Parathyroid adenoma (tissue), 2 donors: Measurements from ENCODE around the gene DNASE1L2.

Source experiments
- H2AFZ ChIP-seq: fragments of 300-600 bp; sonication (generic); one replicate; pipeline ENCODE4 v1.7.0; 2017; ENCODE audit warnings: antibody characterized with exemption, mild to moderate bottlenecking
- H3K27ac ChIP-seq: fragments of 300-600 bp; sonication (generic); one replicate; pipeline ENCODE4 v1.7.0; 2017
- H3K27me3 ChIP-seq: fragments of 300-600 bp; sonication (generic); one replicate; pipeline ENCODE4 v1.7.0; 2017; ENCODE audit warnings: low read length; ENCODE audit not compliant: control insufficient read depth, insufficient read depth
- H3K36me3 ChIP-seq: fragments of 300-600 bp; sonication (generic); one replicate; pipeline ENCODE4 v1.7.0; 2017; ENCODE audit warnings: low read length; ENCODE audit not compliant: control insufficient read depth, insufficient read depth
- H3K4me1 ChIP-seq: fragments of 300-600 bp; sonication (generic); one replicate; pipeline ENCODE4 v1.7.0; 2017; ENCODE audit warnings: control low read depth
- H3K4me2 ChIP-seq: fragments of 300-600 bp; sonication (generic); one replicate; pipeline ENCODE4 v1.7.0; 2017; ENCODE audit warnings: low read length
- H3K4me3 ChIP-seq: fragments of 300-600 bp; sonication (generic); one replicate; pipeline ENCODE4 v1.7.0; 2017; ENCODE audit warnings: low read depth, low read length
- H3K79me2 ChIP-seq: fragments of 300-600 bp; sonication (generic); one replicate; pipeline ENCODE4 v1.7.0; 2017; ENCODE audit warnings: control low read depth
- H3K9ac ChIP-seq: fragments of 300-600 bp; sonication (generic); one replicate; pipeline ENCODE4 v1.7.0; 2017; ENCODE audit warnings: mild to moderate bottlenecking
- H3K9me3 ChIP-seq: fragments of 300-600 bp; sonication (generic); one replicate; pipeline ENCODE4 v1.7.0; 2017; ENCODE audit warnings: low read length; ENCODE audit not compliant: control insufficient read depth
- TF ChIP-seq, protein P1 (sequence below): fragments of 300-600 bp; sonication (generic); IDR thresholded peaks from one replicate; pipeline ENCODE4 v1.7.0; 2017; ENCODE audit warnings: antibody characterized with exemption, mild to moderate bottlenecking
- donor health status: primary hyperparathyroidism.

The DNASE1L2 gene

DNA sequence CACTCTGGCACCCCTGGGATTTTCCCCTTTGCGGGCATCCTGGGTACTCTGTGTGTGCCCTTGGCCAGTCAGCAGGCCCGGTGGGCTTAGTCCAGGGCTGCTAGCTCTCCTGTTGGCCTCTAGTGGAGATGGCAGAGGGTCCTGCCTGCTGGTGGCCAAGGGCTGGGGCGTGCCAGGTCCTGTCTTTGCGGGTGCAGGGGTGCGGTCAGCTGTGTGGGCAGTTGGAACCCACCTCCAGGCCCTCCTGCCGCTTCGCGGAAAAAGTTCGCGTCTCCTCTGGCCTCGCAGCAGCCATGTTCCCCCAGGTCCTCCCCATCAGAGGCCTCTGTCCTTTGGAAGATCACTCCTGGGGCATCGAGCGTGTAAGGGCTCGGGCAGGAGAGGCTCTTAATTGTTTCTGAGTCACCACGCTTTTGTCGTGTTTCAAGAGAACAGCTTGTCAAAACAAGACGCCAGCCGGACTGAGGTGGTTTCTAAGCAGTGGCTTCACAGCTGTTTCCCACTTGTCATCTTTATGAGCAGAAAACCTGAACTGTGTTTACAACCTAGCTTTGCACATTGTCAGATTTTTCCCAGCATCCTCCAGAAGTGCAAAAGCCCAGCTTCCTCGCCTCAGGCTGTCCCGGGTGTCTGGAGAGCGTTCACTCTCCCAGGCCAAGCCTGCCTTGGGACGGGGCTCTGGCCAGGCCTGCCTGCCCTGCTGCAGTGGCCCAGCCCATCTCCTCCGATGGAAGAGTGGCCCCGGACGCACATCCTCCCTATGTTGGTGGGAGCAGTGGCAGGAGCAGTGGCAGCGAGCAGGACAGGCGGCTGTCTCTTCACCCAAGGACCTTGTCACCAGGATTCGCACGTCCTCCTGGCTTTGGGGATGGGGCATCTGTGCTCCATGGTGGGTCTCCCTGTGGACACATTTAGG is 5.0 kb upstream of the DNASE1L2 start:
- Histone ChIP-seq H3K9ac (no peak overlapping the region), H3K4me1 (no peaks in the 10 kb centered on the region), H3K27ac (no peak overlapping the region), H3K27me3 (no peaks in the 10 kb centered on the region), H3K79me2 (peaks cover 9% of the 10 kb centered on the region), H2AFZ (no peak overlapping the region), H3K36me3 (no peaks in the 10 kb centered on the region), H3K9me3 (no peaks in the 10 kb centered on the region), H3K4me2 (no peak overlapping the region), H3K4me3 (no peak overlapping the region)
- TF ChIP-seq, protein P1, sequence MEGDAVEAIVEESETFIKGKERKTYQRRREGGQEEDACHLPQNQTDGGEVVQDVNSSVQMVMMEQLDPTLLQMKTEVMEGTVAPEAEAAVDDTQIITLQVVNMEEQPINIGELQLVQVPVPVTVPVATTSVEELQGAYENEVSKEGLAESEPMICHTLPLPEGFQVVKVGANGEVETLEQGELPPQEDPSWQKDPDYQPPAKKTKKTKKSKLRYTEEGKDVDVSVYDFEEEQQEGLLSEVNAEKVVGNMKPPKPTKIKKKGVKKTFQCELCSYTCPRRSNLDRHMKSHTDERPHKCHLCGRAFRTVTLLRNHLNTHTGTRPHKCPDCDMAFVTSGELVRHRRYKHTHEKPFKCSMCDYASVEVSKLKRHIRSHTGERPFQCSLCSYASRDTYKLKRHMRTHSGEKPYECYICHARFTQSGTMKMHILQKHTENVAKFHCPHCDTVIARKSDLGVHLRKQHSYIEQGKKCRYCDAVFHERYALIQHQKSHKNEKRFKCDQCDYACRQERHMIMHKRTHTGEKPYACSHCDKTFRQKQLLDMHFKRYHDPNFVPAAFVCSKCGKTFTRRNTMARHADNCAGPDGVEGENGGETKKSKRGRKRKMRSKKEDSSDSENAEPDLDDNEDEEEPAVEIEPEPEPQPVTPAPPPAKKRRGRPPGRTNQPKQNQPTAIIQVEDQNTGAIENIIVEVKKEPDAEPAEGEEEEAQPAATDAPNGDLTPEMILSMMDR, result no peak

DNA sequence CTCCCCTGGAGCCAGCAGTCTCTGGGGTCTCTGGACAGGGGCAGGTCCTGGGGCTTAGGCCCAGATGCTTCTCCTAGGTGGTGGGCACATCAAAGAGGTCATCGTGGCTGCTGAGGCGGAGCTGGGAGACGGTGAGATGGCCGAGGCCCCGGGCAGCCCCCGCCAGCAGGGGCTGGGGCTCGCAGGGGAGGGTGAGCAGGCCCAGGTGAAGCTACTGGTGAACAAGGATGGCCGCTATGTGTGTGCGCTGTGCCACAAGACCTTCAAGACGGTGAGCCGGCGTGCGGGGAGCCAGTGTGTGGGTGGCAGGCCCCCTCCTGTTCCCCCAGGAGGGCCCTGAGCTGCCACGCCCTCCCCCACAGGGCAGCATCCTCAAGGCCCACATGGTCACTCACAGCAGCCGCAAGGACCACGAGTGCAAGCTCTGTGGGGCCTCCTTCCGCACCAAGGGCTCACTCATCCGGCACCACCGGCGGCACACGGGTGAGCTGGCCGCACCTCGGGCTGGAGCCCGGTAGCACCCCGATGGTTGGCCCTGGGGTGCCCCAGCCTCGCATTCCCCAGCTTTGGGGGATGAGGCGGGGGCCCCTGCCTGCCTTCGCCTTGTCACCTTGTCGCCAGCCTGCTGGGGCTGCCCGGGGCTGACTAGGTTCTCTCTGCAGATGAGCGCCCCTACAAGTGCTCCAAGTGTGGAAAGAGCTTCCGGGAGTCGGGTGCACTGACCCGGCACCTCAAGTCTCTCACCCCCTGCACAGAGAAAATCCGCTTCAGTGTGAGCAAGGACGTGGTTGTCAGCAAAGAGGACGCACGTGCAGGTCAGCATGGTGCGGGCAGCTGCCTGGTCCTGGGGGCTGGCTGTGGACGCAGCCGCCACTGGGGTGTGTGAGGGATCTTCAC is 3.9 kb upstream of the DNASE1L2 start:
- Histone ChIP-seq H3K9me3 (no peaks in the 10 kb centered on the region), H3K27ac (no peak overlapping the region), H3K36me3 (no peaks in the 10 kb centered on the region), H3K4me1 (no peaks in the 10 kb centered on the region), H3K9ac (no peak overlapping the region), H3K27me3 (no peaks in the 10 kb centered on the region), H2AFZ (no peak overlapping the region), H3K4me3 (no peak overlapping the region), H3K4me2 (no peak overlapping the region), H3K79me2 (peaks cover 4% of the 10 kb centered on the region)
- TF ChIP-seq, protein P1, result no peak

DNA sequence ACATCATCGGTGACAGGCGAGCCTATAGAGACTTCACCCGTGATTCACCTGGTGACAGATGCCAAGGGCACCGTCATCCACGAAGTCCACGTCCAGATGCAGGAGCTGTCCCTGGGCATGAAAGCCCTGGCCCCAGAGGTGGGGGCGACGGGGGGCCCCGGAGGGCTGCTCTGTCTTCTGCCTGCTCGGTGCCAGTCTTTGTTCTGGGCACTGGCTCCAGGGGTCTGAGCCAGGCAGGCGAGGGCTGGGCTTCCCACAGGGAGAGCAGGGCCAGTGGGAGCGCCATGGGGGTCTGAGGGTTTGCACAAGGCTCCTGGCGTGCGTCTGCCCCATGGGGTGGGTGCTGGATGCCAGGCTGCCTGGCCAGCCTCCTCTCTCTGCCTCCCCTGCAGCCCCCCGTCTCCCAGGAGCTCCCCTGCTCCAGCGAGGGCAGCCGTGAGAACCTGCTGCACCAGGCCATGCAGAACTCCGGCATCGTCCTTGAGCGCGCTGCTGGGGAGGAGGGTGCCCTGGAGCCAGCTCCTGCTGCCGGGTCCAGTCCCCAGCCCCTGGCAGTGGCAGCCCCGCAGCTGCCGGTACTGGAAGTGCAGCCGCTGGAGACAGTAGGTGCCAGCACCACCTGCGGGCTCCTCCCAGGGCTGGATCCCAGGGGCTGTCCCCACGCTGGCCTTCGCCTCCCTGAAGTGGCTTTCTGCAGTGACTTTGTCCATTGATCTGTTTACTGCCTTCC is 3.0 kb upstream of the DNASE1L2 start:
- no peaks in the 10 kb centered on the region for H3K4me1 ChIP-seq
- H3K27ac ChIP-seq, result no peak overlapping the region
- H3K4me3 ChIP-seq, result no peak overlapping the region
- H2AFZ ChIP-seq, result no peak overlapping the region
- H3K9me3 ChIP-seq, result no peaks in the 10 kb centered on the region
- TF ChIP-seq, protein P1, result no peak
- no peaks in the 10 kb centered on the region for H3K27me3 ChIP-seq
- peaks cover under 1% of the 10 kb centered on the region for H3K79me2 ChIP-seq
- no peaks in the 10 kb centered on the region for H3K36me3 ChIP-seq
- H3K9ac ChIP-seq, result no peak overlapping the region
- no peak overlapping the region for H3K4me2 ChIP-seq

DNA sequence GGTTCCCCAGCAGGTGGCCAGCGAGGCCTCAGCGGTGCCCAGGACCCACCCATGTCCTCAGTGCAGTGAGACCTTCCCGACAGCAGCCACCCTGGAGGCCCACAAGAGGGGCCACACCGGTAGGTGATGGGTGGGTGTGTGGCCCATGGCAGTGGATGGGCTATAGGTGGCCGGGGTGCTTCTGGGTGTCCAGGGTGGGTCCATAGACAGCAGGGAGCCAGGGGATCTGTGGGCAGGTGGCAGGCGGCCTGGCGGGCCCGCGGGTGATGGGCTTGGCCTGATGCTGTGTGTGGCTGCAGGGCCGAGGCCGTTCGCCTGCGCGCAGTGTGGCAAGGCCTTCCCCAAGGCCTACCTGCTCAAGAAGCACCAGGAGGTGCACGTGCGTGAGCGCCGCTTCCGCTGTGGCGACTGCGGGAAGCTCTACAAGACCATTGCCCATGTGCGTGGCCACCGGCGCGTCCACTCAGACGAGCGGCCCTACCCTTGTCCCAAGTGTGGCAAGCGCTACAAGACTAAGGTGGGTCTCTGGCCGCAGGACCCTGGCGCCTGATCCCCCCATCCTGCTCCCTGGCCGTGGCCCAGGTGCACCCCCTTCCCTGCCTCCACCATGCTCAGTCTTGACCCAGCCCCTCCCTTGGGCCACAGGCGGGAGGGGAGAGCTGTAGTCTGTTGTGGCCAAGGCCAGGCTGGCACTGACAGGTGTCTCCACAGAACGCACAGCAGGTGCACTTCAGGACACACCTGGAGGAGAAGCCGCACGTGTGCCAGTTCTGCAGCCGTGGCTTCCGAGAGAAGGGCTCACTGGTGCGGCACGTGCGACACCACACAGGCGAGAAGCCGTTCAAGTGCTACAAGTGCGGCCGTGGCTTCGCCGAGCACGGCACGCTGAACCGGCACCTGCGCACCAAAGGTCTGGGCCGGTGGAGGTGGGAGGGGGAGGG is 2.1 kb upstream of the DNASE1L2 start:
- H3K4me1 ChIP-seq, result no peaks in the 10 kb centered on the region
- no peak overlapping the region for H3K9ac ChIP-seq
- H3K4me3 ChIP-seq, result no peak overlapping the region
- no peaks in the 10 kb centered on the region for H3K9me3 ChIP-seq
- H3K27me3 ChIP-seq, result no peaks in the 10 kb centered on the region
- H3K36me3 ChIP-seq, result no peaks in the 10 kb centered on the region
- no peak overlapping the region for H3K27ac ChIP-seq
- no peak overlapping the region for H2AFZ ChIP-seq
- H3K4me2 ChIP-seq, result no peak overlapping the region
- no peaks in the 10 kb centered on the region for H3K79me2 ChIP-seq
- TF ChIP-seq, protein P1, result no peak
